GM23338 (cell line): ENCODE measurements around the gene NOTCH1. TPM values are rescaled to one million over a fixed set of nuclear protein-coding genes. Genes with fewer than 3 reads are reported as not detected.

ENCODE experiments used
- ATAC-seq: fragments of 200-7000 bp; cut with Tn5 transposase; 3 replicates; pipeline ENCODE4 v1.9.1; 2020
- DNase-seq: peaks from one replicate; pipeline ENCODE4 v3.0.0-alpha.2; 2015; ENCODE audit warnings: low spot score
- H2AFZ ChIP-seq: fragments of 200-600 bp; sonication (generic); 2 replicates; pipeline ENCODE4 v1.8.0; 2016; ENCODE audit warnings: antibody characterized with exemption, mild to moderate bottlenecking, moderate library complexity
- H3F3A ChIP-seq: fragments of 200-600 bp; sonication (generic); replicated peaks from 2 replicates; pipeline ENCODE4 v1.8.0; 2017; ENCODE audit warnings: antibody characterized with exemption, mixed run types, low read depth
- H3K27ac ChIP-seq: fragments of 200-600 bp; sonication (generic); 2 replicates; pipeline ENCODE4 v1.6.1; 2016; ENCODE audit warnings: low read depth
- H3K27me3 ChIP-seq: fragments of 200-600 bp; sonication (generic); 2 replicates; pipeline ENCODE4 v1.8.0; 2016; ENCODE audit warnings: mild to moderate bottlenecking, mixed run types, moderate library complexity; ENCODE audit not compliant: insufficient read depth
- H3K36me3 ChIP-seq: fragments of 200-600 bp; sonication (generic); 2 replicates; pipeline ENCODE4 v1.8.0; 2016; ENCODE audit warnings: mild to moderate bottlenecking; ENCODE audit not compliant: insufficient read depth
- H3K4me1 ChIP-seq: fragments of 200-600 bp; sonication (generic); 2 replicates; pipeline ENCODE4 v1.8.0; 2016; ENCODE audit warnings: mild to moderate bottlenecking, moderate library complexity; ENCODE audit not compliant: insufficient read depth
- H3K4me2 ChIP-seq: fragments of 200-600 bp; sonication (generic); 2 replicates; pipeline ENCODE4 v1.7.1; 2017; ENCODE audit warnings: mixed run types
- H3K4me3 ChIP-seq: fragments of 200-600 bp; sonication (generic); 2 replicates; pipeline ENCODE4 v1.6.1; 2016; ENCODE audit warnings: mixed run types
- H3K79me2 ChIP-seq: fragments of 200-600 bp; sonication (generic); replicated peaks from 2 replicates; pipeline ENCODE4 v1.8.0; 2017; ENCODE audit warnings: mild to moderate bottlenecking; ENCODE audit not compliant: insufficient read depth
- H3K9me2 ChIP-seq: fragments of 200-600 bp; sonication (generic); 2 replicates; pipeline ENCODE4 v1.8.0; 2017; ENCODE audit not compliant: insufficient read depth
- H4K20me1 ChIP-seq: fragments of 200-600 bp; sonication (generic); replicated peaks from 2 replicates; pipeline ENCODE4 v1.8.0; 2017; ENCODE audit warnings: mild to moderate bottlenecking; ENCODE audit not compliant: insufficient read depth
- H3K27ac Mint-ChIP-seq: 2 replicates; pipeline ENCODE4 v1.8.0; 2020; ENCODE audit warnings: inconsistent platforms, mild to moderate bottlenecking, moderate library complexity, mixed read lengths
- H3K27me3 Mint-ChIP-seq: 3 replicates; pipeline ENCODE4 v1.8.0; 2022; ENCODE audit warnings: low read depth, mild to moderate bottlenecking, moderate library complexity, mixed read lengths, inconsistent platforms; ENCODE audit not compliant: insufficient read depth, poor library complexity
- H3K36me3 Mint-ChIP-seq: 3 replicates; pipeline ENCODE4 v1.8.0; 2021; ENCODE audit warnings: low read depth, mild to moderate bottlenecking, inconsistent platforms, moderate library complexity, mixed read lengths
- H3K4me1 Mint-ChIP-seq: 3 replicates; pipeline ENCODE4 v1.8.0; 2020; ENCODE audit warnings: mild to moderate bottlenecking, inconsistent platforms, mixed read lengths
- H3K4me3 Mint-ChIP-seq: 3 replicates; pipeline ENCODE4 v1.8.0; 2021; ENCODE audit warnings: moderate library complexity, mild to moderate bottlenecking, inconsistent platforms, mixed read lengths
- H3K9me3 Mint-ChIP-seq: 3 replicates; pipeline ENCODE4 v1.8.0; 2020; ENCODE audit warnings: moderate library complexity, mild to moderate bottlenecking, inconsistent platforms, mixed read lengths
- ETS1 ChIP-seq: IDR thresholded peaks from 2 replicates; pipeline ENCODE4 v1.6.1; 2016; ENCODE audit warnings: antibody characterized with exemption
- POLR2AphosphoS5 ChIP-seq: IDR thresholded peaks from 2 replicates; pipeline ENCODE4 v1.6.1; 2016; ENCODE audit warnings: antibody characterized with exemption, low read depth
- REST ChIP-seq: IDR thresholded peaks from one replicate; pipeline ENCODE4 v1.6.1; 2018; ENCODE audit warnings: antibody characterized with exemption; ENCODE audit not compliant: unreplicated experiment
- ZNF114 ChIP-seq: fragments of 250-450 bp; sonication (Bioruptor Pico); IDR thresholded peaks from 2 replicates; pipeline ENCODE4 v1.5.0; 2020; ENCODE audit warnings: mild to moderate bottlenecking, moderate library complexity
- ZNF462 ChIP-seq: fragments of 250-450 bp; sonication (Bioruptor Pico); IDR thresholded peaks from 2 replicates; pipeline ENCODE4 v1.5.0; 2020; ENCODE audit warnings: mild to moderate bottlenecking, moderate library complexity
- polyA plus RNA-seq: library from polyadenylated mRNA; unstranded; fragments of >200 nt; fragmentation: Nextera tagmentation; extraction: Ambion mirVana; gene quantifications from 2 replicates; pipeline ENCODE4 v1.2.1, GENCODE V29; 2016
- total RNA-seq: library from RNA; depleted of rRNA; stranded (reverse); fragments of >200 nt; shearing (Covaris generic); gene quantifications from 2 replicates; pipeline ENCODE4 v1.2.3, GENCODE V29; 2014

The NOTCH1 gene
- total and polyA plus RNA-seq, 2 experiments from 2014 or later: 9.9 to 97.2 TPM

GRCh38 chr9:136557036-136557435, 11.2 kb upstream of the NOTCH1 start:
- H3K4me1 Mint-ChIP-seq: peaks cover 13% of the 10 kb centered on the region
- H3K27me3 Mint-ChIP-seq: peaks cover 30% of the 10 kb centered on the region
- H4K20me1 ChIP-seq: no peaks in the 10 kb centered on the region
- ATAC-seq (no peak), DNase-seq (no peak)
- no peaks in the 10 kb centered on the region for H3K9me2 ChIP-seq
- H3K4me2 ChIP-seq: no peak overlapping the region
- no peaks in the 10 kb centered on the region for H3K79me2 ChIP-seq
- no peak overlapping the region for H3K4me3 ChIP-seq
- H3K27me3 ChIP-seq: peaks cover 9% of the 10 kb centered on the region; the same call in 1 of the 2 replicates
- H3K36me3 Mint-ChIP-seq: peaks cover 27% of the 10 kb centered on the region
- no peak overlapping the region for H3K27ac ChIP-seq
- no peak for TF ChIP-seq ZNF114 (CRISPR knock-in tag)
- TF ChIP-seq REST: no peak
- no peak for TF ChIP-seq ETS1
- TF ChIP-seq POLR2AphosphoS5: no peak
- TF ChIP-seq ZNF462 (CRISPR knock-in tag): no peak
- peaks cover 36% of the 10 kb centered on the region for H3K9me3 Mint-ChIP-seq
- no peak overlapping the region for H2AFZ ChIP-seq
- peaks cover 4% of the 10 kb centered on the region; the same call in 1 of the 2 replicates for H3K4me1 ChIP-seq
- H3F3A ChIP-seq: peaks cover 4% of the 10 kb centered on the region
- H3K36me3 ChIP-seq: no peaks in the 10 kb centered on the region
- H3K27ac Mint-ChIP-seq: no peak overlapping the region
- no peak overlapping the region for H3K4me3 Mint-ChIP-seq
